H4 (cell line): ENCODE data around the gene FGFBP1. TPM values are rescaled to one million over a fixed set of nuclear protein-coding genes. Genes with fewer than 3 reads are reported as not detected.

ENCODE experiments used
- DNase-seq: peaks from one replicate; pipeline ENCODE4 v3.0.0-alpha.2; 2015; ENCODE audit warnings: low spot score
- total RNA-seq: library from RNA; depleted of rRNA; stranded (reverse); fragments of >200 nt; shearing (Covaris generic); gene quantifications from 2 replicates; pipeline ENCODE4 v1.2.3, GENCODE V29; 2014; rRNA removed

FGFBP1 gene
- total RNA-seq, result 0.16 and 0.77 TPM in 2 replicates

DNA sequence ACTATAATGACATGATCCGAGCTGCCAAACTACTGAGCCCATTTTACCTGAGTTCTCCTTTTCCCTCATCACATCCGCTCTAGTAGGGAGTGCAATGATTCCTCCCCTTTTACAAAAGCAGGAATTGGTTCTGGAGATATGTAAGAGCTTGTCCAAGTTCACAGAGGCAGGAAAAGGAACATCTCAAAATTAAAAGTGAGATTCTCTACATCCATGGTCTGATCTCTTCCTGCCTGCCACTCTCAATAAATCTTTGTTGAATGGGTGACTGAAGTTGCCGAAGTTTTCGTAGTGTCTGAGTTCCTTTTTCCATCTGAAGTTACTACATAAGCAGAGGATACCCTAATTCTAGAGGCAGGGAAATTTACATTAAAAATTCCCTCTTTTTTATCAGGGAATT is at the start of gene FGFBP1:
FGFBP1 (minus strand) TSS at position 101 of the 400 bp plus-strand sequence. CDS start 2,108 bp downstream, outside the sequence.
- DNase-seq, result no peak

DNA sequence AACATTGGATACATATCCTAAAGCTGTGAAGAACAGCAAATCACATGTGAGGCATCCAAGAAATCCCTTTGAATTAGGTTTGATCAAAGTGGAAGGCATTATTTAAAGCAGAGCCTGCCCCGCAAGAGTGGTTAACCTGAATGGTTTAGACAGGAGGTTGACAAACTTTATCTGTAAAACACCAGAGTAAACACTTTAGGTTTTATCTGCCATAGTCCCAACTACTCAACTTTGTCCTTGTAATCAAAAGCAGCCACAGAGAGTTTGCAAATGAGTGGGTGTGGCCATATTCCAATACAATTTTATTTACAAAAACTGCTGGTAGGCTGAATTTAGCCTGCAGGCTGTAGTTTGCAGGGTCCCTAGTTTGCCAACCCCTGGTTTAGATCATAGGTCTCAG is 49.7 kb upstream of the FGFBP1 start:
- DNase-seq, result no peak

DNA sequence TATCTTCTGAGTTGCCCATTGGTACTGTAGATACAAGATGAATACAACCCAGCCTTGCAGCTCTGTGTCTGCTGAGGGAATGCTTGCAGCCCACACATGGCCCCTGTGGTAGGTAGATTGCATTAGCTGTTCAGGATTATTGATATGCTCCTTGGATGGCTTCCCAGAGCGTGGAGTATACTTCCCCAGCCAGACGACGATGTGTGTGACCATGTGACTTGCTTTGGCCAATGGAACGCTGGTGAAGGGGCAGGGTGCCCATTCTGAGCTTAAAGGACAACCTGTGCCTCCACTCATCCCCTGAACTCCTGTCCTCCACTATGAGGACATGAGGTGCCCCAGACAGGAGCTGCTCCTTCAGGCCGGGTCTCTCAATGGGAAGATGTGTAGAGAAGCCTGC is 48.4 kb upstream of the FGFBP1 start:
- DNase-seq, result no peak

DNA sequence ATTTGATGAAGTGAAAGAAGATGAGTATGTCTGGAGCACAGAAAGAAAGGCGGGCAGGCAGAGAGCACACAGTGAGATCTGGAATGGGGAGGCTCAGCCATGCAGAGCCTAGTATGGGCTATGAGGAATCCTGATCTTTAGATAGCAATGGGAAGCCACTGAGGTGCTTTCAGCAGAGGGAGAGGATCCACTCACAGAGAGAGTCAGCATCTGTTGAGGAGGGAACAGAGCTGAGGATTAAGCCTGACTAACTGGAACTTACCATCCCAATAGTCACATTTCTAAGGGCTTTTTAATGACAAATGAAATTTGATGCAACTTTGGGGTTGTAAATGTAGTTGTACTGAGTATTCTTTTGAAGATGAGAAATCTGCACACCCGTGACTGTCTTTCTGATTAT is 45.1 kb upstream of the FGFBP1 start:
- DNase-seq, result no peak

DNA sequence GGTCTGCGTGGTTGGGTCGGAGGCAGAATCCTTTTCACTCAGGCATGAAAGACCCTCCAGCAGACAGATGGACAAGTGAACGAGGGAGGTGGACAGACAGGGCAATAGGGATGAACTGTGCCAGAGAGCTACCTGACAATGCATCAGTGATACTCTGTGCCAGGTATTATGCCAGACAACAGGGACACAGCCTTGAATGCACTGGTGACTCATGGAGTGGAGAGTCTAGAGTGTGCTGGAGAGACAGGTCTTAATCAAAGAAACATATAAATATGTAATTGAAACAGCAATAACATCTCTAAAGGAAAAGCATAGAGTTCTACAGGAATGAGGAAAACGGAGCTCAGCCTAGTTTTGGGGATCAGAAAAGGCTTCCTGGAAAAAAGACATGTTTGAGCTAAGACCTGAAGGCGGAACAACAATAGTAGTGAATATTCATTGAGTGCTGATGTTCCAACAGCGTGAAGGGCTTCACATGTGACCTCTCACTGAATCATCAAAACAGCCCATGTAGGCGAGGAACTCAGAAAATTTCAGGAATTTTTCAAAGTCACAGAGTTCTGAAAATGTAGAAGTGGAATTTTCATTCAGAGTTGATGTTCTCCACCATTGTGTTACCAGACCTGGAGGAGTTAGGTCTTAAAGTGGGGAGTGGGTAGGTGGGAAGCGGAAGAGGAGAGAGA is 44.4 kb upstream of the FGFBP1 start:
- no peak for DNase-seq

DNA sequence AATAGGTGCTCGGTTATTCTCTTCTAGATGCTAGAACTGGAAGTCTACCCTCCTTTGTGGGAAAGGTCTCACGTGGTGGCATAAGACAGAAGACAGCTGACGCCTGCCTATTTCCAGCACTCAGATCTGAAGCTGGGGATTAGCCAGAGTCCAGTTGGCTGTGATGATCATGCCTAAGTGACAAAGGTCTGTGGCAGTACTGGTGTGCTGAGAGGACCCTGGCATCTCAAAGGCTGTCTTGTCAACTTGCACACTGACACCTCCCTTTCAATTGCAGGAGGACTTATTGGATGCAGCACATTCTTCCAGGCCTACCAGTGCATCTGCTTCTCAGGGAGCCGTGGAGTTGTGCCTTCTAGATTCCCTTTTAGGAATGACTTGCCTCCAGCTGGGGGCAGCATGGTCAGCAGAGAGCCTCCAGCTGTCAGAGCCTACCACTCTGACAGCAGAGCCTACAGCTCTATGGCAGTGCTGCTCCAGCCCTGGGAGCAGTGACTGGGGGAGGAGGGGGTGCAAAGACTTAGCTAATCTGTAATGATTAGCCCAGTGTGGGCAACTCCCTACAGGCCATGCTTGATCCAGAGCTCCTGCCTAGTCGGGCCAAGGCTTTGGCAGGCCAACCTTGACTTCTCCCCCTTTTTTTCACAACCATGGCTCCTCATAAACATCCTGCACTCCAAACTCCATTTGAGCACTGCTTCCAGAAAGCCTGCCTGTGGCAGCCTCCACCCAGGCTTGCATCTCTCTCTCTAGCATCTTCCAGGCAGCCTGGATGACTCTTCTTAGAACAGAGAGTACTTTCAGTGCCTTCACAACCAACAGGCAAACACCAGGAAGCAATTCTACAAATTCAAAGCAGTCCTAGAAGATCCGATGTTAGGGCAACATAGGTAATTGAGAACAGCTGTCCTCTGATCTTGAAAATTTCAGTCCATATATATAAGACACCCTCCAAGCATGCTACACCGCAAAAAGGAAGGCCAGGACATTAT is 38.2 kb upstream of the FGFBP1 start:
- no peak for DNase-seq

DNA sequence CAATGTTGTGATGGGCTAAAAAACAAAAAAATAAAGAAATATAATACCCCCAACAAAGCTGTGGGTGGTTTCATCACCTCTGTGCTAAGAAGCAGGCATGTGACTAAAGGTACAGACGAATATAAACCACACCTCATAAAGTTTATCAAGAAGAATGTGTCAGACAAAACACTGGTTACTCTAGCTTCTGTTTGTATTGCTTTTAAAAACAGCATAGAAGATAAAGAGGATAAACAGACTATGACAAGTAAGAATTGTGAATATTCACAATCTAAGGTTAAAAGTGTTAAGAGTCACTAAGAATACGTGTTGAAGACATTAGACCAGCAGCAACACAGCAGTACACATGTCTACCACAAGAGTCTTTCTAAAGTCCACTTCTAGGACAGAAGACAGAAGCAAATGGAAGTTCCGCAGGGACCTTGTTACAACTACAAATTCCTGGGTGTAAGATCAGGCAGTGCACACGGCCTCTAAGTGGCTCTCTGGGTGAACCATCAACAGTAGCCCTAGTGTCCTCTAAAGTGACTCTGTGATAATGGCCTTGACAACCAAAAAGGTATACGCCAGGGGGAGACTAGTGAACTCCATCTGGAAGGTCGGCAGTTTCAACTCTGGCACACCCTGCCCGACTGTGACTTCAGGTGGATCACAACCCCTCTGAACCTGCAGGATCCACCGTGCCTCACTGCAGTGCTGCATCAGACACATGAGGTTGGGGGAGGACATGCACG is 32.7 kb upstream of the FGFBP1 start:
- DNase-seq, result no peak

DNA sequence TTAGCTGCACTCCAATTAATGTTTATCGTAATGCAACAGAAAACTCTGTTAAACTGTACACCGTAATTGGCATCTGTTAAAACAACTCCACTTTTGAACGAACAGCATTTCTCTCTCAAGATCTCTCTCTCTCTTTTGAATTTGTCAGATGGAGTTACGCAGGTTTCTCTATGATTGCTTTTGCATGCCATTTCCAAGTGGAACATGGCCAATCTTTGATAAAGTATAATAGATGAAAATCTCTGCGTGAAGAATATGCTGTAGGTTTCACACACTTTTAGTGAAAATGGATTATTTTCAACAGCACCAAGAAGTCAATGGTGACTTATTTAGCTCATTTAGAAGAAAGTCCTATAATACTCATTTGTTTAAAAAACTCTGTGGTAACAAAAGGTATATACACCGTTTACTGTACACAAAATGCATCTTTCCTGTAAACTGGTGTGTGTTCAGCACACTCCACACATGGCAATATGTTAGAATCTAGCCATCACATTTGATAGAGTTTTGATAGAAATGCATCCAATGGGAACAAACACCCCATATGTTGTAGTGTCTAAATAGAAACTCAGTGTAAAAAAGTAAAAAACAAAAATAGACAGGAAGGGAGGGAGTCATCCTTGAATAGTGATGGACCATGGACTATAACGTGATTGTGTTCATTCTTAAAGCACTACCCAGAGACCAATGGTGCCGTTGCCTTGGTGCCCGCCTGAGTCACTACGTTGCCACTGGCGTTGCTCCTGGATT is 30.2 kb upstream of the FGFBP1 start:
- DNase-seq, result no peak

DNA sequence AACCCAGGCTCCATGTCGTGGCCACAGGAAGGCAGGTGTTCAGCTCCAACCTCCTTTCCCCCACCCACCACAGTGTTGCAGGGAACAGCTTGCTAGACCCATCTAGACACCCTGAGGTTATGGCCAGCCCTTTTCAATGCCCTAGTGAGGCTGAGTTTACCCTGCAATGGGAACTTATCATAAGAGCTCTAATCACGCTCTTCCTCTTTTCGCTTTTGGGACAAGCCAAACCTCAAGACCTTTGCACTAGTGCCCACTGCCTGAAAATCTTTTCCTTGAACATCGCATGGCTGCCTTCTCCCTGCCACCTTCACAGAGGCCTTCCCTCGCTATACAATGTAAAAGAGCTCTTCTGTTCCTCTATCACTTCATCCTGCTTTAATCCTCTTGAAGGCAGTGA is 26.8 kb upstream of the FGFBP1 start:
- DNase-seq, result no peak

DNA sequence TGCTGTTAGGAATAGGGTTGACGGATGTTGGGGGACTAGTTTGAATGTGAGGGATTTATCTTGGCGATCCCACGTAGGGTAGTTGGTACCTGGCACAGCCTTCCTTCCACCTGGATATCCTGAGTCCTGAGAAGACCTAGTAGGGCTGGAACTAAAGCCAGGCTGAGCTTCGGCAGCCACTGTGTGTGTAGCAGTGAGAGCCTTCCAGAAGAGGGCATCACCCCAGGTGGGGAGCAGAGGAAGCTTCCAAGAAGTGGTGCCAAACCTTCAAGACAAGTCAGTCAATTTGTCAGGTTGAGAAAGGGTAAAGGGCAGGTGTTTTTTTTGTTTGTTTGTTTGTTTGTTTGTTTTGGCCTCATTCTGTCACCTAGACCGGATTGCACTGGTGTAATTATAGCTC is 25.6 kb upstream of the FGFBP1 start:
- DNase-seq, result no peak

DNA sequence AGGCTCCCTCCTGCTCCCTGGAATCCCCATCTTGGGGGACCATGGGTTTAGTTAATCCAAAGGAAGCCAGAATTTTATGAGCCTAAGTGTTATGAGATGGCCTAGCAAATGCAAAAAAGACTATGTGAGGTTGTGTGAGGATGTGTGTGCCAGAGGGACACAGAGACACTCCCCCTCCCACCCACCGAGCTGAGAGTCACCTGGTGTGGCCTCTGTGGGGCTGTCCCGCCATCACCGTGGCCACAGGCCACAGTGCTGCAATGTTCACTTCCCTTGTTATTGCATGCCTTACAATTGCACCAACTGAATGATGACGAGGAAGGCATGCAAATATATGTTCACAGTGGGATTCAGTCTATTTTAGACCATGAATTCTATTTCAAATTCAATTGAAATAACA is 25.0 kb upstream of the FGFBP1 start:
- no peak for DNase-seq

DNA sequence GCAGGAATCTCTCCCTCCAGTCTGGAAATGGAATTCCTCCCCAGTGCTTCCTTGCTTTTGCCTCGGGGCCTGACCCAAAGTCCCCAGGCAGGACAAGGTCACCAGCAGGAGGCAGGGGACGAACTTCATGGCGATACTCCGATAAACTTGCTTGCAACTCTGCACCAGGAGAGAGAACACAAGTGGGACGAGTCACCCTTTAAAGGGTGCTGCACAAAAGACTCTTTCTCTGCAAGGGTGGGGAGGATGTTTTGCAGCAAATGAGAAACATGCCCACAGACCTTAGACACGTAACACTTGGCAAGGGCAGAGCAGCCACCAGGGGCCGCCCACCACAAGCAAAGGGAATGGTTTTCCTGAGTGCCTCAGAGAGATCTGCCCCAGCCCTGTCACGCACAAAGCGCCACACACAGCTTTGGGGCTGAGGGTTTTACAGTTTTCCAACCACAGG is 24.5 kb upstream of the FGFBP1 start, which contains the start of gene FGFBP2:
FGFBP2 (minus strand) TSS at position 175 of the 451 bp plus-strand sequence; CDS start at position 129, 46 bp downstream.
- DNase-seq, result peak; percentile 80

DNA sequence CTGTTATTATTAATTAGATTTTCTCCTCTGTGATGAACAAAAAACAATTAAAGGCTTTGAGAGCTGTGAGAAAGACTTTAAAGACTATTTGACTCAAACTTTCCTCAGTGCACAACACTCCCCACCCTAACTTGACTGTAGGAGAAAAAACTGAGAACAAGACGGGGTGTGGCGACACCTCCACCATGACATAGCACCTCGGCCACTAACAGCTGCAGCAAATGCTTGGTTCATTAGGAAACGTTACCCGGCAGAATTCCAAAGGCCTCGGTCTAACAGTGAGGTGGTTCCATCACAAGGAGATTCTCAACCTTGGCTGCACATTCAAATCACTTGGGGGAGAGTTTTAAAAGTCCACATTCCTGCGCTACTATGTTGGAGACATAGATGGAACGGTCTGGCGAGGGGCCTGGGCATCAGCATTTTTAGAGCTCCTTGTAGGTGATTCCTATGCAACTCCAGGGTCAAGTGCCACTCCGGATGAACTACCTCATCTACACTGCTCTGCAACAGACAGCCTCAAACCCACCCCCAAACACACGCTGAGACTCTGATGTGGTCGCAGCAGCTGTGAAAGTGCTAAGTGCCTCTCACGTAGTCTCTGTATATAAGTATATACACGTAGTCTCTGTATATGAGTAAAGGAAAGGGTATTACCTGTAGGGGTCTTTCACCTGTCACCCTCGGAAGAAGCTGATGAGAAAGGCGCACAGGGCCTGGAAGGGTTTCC is 23.4 kb upstream of the FGFBP1 start:
- DNase-seq, result no peak

DNA sequence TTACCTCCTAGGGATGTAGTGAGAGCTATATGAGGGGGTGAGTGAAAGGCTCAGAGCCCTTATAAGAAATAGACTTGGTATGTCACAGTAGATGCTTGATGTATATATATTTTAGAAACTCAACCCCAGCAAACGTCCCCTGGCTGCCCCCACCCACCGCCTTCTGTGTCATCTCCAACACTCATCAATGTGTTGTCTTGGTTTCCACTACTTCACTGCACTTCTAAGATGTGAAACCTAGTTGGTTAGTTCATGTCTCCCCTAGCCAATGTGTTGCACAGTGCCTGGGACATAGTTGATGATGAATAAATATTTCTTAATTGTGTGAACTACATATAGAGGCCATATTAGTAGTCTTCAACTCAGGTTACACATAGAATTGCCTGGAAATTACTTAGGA is 20.0 kb upstream of the FGFBP1 start:
- no peak for DNase-seq

DNA sequence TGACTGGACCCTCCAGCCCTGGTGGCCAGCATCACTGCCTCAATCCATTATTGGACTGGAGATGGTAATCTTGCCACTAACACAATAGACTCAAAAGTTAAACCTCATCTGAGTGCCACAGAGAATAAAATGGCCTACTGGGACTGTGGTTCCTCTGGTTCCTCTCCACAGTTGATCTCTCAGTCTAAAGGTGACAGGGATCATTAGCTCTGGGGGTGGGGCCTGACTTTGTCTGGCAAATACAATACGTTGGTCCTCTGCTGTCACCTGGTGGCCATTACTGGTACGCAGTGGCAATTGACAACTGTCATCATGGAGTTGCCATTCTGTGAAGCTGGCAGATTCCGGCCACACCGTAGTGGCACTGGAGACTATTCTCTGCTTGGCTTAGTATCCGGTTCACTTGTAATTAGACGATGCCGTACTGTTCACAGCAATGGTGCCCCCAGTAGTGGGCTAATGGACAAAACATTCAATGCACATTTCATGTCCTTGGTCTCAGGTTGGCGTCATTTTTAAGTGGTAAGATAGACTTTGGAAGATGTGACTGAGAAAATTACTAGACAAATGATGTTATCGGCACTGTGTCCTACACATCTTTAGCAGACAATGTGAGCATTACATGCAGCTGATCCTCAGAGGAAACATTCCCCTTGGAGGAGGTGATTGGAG is 17.8 kb upstream of the FGFBP1 start:
- DNase-seq, result peak; percentile 72

DNA sequence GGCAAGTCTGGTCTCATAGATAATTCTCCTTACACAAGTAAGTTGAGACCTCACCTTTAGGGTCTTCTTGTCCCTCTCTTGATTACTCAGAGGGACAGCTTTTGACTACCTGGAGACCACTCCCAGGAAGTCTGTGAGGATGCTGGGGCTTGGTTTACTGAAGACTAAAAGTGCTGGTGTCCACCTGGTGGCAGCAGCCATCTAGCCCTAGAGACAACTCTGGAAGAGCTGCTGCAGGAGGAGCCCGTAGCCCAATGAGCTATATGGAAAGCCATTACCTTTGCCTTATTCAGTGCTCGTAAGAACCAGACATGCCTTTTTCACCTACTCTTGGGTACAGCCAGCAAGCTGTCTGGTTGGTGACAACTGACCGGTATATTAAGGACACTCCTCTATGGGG is 17.1 kb upstream of the FGFBP1 start:
- DNase-seq, result peak; percentile 32

DNA sequence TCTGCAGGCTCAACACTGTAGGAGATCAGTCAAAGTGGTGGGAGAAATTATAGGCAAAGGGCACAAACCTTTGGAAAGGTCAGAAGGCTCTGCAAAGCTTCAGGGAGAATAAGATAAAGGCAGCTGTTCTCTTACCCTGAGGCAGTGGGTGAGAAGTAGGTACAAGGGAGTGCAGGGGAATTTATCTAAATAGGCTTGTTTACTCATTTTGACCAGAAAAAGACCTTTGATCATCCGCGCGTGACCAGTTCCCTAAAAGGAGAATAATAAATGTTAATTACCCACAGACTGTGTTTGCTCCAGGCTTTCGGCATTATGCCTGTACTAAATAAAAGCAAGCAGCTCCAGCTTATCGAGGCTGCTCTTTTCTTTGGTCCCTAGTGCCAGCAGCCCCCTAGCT is 15.1 kb upstream of the FGFBP1 start:
- DNase-seq, result no peak

DNA sequence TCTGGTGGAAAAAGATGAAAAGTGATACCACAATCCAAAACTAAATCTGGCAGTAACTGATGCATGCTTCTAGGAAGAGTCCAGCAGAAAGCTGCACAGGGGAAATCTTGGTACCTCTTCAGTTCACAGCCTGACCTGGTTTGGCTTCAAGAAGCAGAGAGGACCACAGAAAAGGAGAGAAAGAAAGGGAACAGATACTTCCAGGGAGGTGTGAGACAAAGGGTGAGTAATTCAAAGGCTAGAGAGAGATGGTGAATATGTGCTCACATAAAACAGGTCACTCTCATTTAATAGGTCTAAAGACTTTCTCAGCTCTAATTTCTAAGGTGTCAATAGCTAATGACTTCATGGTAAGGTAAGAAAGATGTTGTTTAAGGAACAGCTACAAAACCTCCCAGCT is 13.2 kb upstream of the FGFBP1 start:
- no peak for DNase-seq

DNA sequence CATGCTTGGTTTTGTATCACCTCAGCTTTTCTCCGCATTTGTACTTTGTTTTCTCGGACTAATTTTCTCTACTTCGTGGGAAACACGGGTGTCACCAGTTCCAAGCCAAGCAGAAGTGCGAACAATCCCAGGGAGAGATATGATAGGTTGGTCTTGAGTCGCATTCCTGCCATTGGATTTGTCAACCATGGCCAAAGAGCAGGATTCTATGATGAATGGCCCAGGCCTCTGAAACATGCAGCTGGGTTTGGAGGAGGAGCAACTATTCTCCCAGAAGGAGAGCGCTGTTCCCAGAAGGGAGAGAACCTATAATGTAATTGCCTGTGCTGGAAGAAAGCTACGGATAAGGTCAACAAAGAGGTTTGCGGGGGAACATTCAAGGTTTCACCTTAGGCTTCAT is 10.3 kb upstream of the FGFBP1 start:
- DNase-seq, result no peak

DNA sequence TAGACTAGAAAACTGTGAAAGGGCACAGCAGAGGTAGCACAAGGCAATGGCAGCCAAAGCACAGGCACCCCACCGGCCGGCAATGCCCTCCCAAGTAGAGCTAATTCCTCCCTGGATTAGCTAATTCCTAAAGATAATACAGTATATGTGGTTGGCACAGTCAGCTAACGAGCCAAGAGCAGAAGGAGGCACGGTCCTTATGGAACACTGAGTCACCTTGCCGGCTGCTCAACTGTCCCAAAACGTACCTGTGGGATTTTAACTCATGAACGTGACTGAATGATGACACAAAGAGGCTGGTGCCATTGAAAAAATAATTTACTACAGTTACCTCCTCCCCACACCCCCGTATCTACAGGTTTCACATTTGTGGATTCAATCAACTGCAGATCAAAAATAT is 9.1 kb upstream of the FGFBP1 start:
- DNase-seq, result no peak
